Pancreas (tissue), 10 donors: ENCODE data around the gene ROR1. TPM values are rescaled to one million over a fixed set of nuclear protein-coding genes. Genes with fewer than 3 reads are reported as not detected.

ENCODE experiments used
- ATAC-seq, 4 donors: fragments of 200-7000 bp; cut with Tn5 transposase; one replicate each; pipeline versions ENCODE4 v1.8.0 to v1.9.1; 2020; ENCODE audit warnings: mild to moderate bottlenecking in 4 of 4, moderate library complexity in 4 of 4
- DNase-seq, 6 donors: peaks; one replicate each; pipeline ENCODE4 v3.0.0-alpha.2; 2020
- FAIRE-seq: peaks from 2 replicates; lab custom pipeline; 2012; peaks lifted over from hg19 to GRCh38; lab: Jason Lieb, UNC
- H3K27ac ChIP-seq, 4 donors: fragments of 200-600 bp; sonication (generic); 1 replicate in 3 of 4; 2 replicates in 1 of 4; pipeline versions ENCODE4 v1.5.0 to v1.8.0; 2020
- H3K27me3 ChIP-seq, 4 donors: fragments of 200-600 bp; one replicate each; pipeline ENCODE4 v1.8.0; 2021
- H3K36me3 ChIP-seq, 3 donors: fragments of 200-600 bp; sonication (generic) in 1 of 3; one replicate each; pipeline versions ENCODE4 v1.5.0 to v1.8.0; 2020 to 2021
- H3K4me1 ChIP-seq, 3 donors: fragments of 200-600 bp; one replicate each; pipeline ENCODE4 v1.8.0; 2021
- H3K4me3 ChIP-seq, 4 donors: fragments of 200-600 bp; sonication (generic) in 2 of 4; one replicate each; pipeline versions ENCODE4 v1.5.0 to v1.8.0; 2020 to 2021
- H3K9me3 ChIP-seq, 4 donors: fragments of 200-600 bp; one replicate each; pipeline ENCODE4 v1.8.0; 2021
- CTCF ChIP-seq, 4 donors: fragments of 200-600 bp; sonication (generic) in 3 of 4; IDR thresholded peaks; one replicate each; pipeline versions ENCODE4 v1.5.0 to v1.8.0; 2021; ENCODE audit warnings: antibody characterized with exemption in 4 of 4
- WGBS, 2 donors: extraction: QIAGEN DNeasy Blood & Tissue Kit; methylation state at CpG; one replicate each; pipeline ENCODE4 v1.1.7; 2013; 5-methylcytosine and 5-hydroxymethylcytosine counted together
- intact Hi-C, 3 donors: fragments of 100-400 bp; cut with DNase I; formaldehyde crosslinking; loops; one replicate each; pipeline versions ENCODE4 v1.11.1 to v1.14.2; 2022
- polyA plus RNA-seq, 2 donors: library from polyadenylated mRNA; stranded (reverse); fragments of 200-250 nt; gene quantifications; one replicate each; pipeline ENCODE4 v1.2.3, GENCODE V29; 2013
- total RNA-seq, 6 donors: library from RNA; stranded (reverse); fragmentation: NEBNext Ultra II Directional in 4 of 6; extraction: Animal tissue kit (Norgen Biotek cat#: 25700) in 4 of 6; gene quantifications; one replicate each; pipeline versions ENCODE4 v1.2.1 to v1.2.4, GENCODE V29; 2021 to 2023
- donor health status: healthy with polysubstance abuse.
- donor health status: DM: no; HTN: no; CAD: no; lungs with moderate emphysema.
- donor health status: DM: no; HTN: no; CAD: no.
- donor health status: control.
- donor health status: control.
- donor health status: Bipolar disorder and iron deficiency.
- donor health status: DM: yes; HTN: yes; CAD: no.
- donor health status: DM: no; HTN: no; CAD: no.
- donor health status: DM: no; HTN: no; CAD: no.
- donor health status: DM: yes; HTN: yes; CAD: no.

The ROR1 gene
- total and polyA plus RNA-seq, 8 donors, result 1.3 to 18.5 (median 7.3) TPM

GRCh38 chr1:63896755-63897154 lies 122.9 kb downstream of the ROR1 start:
- no peak overlapping the region for H3K4me3 ChIP-seq
- 74 to 77% methylated on average over 2 of the region's 2 CpGs for WGBS, 2 donors
- peaks cover 0 to 7% (median 0%) of the 10 kb centered on the region in 3 donors for H3K4me1 ChIP-seq
- H3K9me3 ChIP-seq, result no peaks in the 10 kb centered on the region
- H3K27ac ChIP-seq, result no peak overlapping the region
- intact Hi-C loops, result no loop called here
- H3K36me3 ChIP-seq, result no peaks in the 10 kb centered on the region
- TF ChIP-seq CTCF (IDR thresholded peaks at IDR 0.05), result no peak
- no peak for DNase-seq
- H3K27me3 ChIP-seq, result no peaks in the 10 kb centered on the region
- no peak for FAIRE-seq
- no peak for ATAC-seq

- Histone ChIP-seq H3K4me1 (peaks cover 0 to 16% (median 8%) of the 10 kb centered on the region in 3 donors), H3K27ac (no peak overlapping the region)
- intact Hi-C loops, result no loop called here
Measured at GRCh38 chr1:63898428-63899196, 124.8 kb downstream of the ROR1 start.

GRCh38 chr1:63901094-63901493 lies 127.3 kb downstream of the ROR1 start:
- Histone ChIP-seq H3K9me3 (no peaks in the 10 kb centered on the region), H3K36me3 (no peaks in the 10 kb centered on the region), H3K4me3 (no peak overlapping the region), H3K27ac (no peak overlapping the region), H3K4me1 (peaks cover 0 to 27% (median 15%) of the 10 kb centered on the region in 3 donors), H3K27me3 (no peaks in the 10 kb centered on the region)
- DNase-seq (no peak), ATAC-seq (peak; percentile 31 to 57 (median 41)), FAIRE-seq (no peak)
- TF ChIP-seq CTCF (IDR thresholded peaks at IDR 0.05), result no peak
- 64 to 67% methylated on average over 6 of the region's 6 CpGs for WGBS, 2 donors
- intact Hi-C loops, result no loop called here

More at GRCh38 chr1:63898428-63899196, 124.8 kb downstream of the ROR1 start:
- Histone ChIP-seq H3K36me3 (no peaks in the 10 kb centered on the region), H3K27me3 (no peaks in the 10 kb centered on the region), H3K9me3 (no peaks in the 10 kb centered on the region), H3K4me3 (no peak overlapping the region)
- DNase-seq (no peak), FAIRE-seq (no peak), ATAC-seq (no peak)
- no peak for TF ChIP-seq CTCF (IDR thresholded peaks at IDR 0.05)
- WGBS, 2 donors, result 78 to 81% methylated on average over 6 of the region's 6 CpGs

GRCh38 chr1:63902844-63903589 lies 129.2 kb downstream of the ROR1 start:
- DNase-seq (peak in 2 of 6 donors; percentile 33 to 36), ATAC-seq (peak; percentile 47 to 74 (median 63)), FAIRE-seq (no peak)
- Histone ChIP-seq H3K9me3 (no peaks in the 10 kb centered on the region), H3K4me3 (no peak overlapping the region), H3K27me3 (no peaks in the 10 kb centered on the region), H3K36me3 (no peaks in the 10 kb centered on the region), H3K4me1 (peaks cover 12 to 45% (median 31%) of the 10 kb centered on the region in 3 donors), H3K27ac (no peak overlapping the region)
- intact Hi-C loops, result no loop called here
- TF ChIP-seq CTCF (IDR thresholded peaks at IDR 0.05), result no peak
- WGBS, 2 donors, result 20 to 24% methylated on average over 4 of the region's 4 CpGs
